Neural crest cell (in vitro differentiated cells): ENCODE measurements around the gene NLGN2. TPM values are rescaled to one million over a fixed set of nuclear protein-coding genes. Genes with fewer than 3 reads are reported as not detected.
A peak's percentile ranks its signal among the peaks of the same experiment; 100 is the strongest.

Experiments used
- DNase-seq: peaks from one replicate; pipeline ENCODE4 v3.0.0; 2021; ENCODE audit warnings: low read depth, mixed read lengths, low spot score
- H3K27ac Mint-ChIP-seq: one replicate; pipeline ENCODE4 v1.8.0; 2021; ENCODE audit warnings: mild to moderate bottlenecking, mixed read lengths; ENCODE audit not compliant: unreplicated experiment
- H3K27me3 Mint-ChIP-seq: 2 replicates; pipeline ENCODE4 v1.8.0; 2021; ENCODE audit warnings: low read depth, mild to moderate bottlenecking, mixed read lengths
- H3K36me3 Mint-ChIP-seq: 2 replicates; pipeline ENCODE4 v1.8.0; 2021; ENCODE audit warnings: low read depth, mild to moderate bottlenecking, mixed read lengths
- H3K4me1 Mint-ChIP-seq: 2 replicates; pipeline ENCODE4 v1.8.0; 2021; ENCODE audit warnings: mixed read lengths
- H3K4me3 Mint-ChIP-seq: one replicate; pipeline ENCODE4 v1.8.0; 2021; ENCODE audit warnings: mild to moderate bottlenecking, mixed read lengths
- H3K9me3 Mint-ChIP-seq: 2 replicates; pipeline ENCODE4 v1.8.0; 2021; ENCODE audit warnings: mixed read lengths
- total RNA-seq: library from RNA; stranded (reverse); gene quantifications from 2 replicates; pipeline ENCODE4 v1.2.1, GENCODE V29; 2021
- TF ChIP-seq, protein P1 (sequence below): fragments of 200-600 bp; sonication (generic); conservative IDR thresholded peaks from 2 replicates; pipeline ENCODE4 v1.5.0; 2021; ENCODE audit warnings: antibody characterized with exemption, mild to moderate bottlenecking

The NLGN2 gene
- total RNA-seq, 1 donor from 2014 or later: 106 TPM

DNA sequence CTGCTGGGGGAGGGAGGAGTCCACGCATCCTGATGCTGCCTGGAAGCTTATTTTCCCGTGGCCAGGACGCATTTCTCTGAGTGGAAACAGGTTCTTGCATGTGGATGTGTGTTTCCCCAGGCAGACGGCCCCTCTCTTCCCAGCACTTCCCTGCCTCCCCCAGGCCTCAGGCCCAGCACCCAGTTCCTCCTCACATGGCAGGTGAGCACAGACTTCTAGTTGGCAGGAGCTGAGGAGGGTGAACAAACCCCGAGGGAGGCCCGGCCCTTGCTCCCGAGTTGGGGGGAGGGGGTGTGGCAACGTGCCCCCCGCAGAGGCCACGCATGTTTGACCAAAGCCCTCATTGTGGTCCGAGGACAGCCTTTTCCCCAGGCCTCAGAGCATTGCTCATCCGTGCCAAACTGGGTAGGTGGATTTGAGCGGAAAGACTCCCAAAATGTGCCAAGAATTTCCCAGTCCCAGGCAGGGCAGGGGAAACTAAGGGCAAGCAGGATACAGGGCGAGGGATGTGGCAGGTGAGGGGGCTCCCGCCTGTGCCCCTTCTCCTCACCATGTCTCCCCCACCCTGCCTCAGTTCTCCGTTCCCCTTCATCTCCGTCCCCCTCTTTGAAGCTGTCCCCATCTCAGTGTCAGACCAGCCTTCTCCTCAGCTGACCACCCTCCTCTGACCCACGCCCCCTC is 11.0 kb downstream of the NLGN2 start:
- Mint-ChIP-seq H3K27ac (peak overlapping the region; percentile 72), H3K36me3 (no peaks in the 10 kb centered on the region), H3K4me1 (peaks cover 38% of the 10 kb centered on the region), H3K4me3 (peak overlapping the region; percentile 31), H3K9me3 (no peaks in the 10 kb centered on the region), H3K27me3 (peaks cover 2% of the 10 kb centered on the region)
- no peak for DNase-seq
- TF ChIP-seq, protein P1, sequence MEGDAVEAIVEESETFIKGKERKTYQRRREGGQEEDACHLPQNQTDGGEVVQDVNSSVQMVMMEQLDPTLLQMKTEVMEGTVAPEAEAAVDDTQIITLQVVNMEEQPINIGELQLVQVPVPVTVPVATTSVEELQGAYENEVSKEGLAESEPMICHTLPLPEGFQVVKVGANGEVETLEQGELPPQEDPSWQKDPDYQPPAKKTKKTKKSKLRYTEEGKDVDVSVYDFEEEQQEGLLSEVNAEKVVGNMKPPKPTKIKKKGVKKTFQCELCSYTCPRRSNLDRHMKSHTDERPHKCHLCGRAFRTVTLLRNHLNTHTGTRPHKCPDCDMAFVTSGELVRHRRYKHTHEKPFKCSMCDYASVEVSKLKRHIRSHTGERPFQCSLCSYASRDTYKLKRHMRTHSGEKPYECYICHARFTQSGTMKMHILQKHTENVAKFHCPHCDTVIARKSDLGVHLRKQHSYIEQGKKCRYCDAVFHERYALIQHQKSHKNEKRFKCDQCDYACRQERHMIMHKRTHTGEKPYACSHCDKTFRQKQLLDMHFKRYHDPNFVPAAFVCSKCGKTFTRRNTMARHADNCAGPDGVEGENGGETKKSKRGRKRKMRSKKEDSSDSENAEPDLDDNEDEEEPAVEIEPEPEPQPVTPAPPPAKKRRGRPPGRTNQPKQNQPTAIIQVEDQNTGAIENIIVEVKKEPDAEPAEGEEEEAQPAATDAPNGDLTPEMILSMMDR: no peak

GRCh38 chr17:7419819-7420610 is 12.4 kb downstream of the NLGN2 start, which contains the start of gene SPEM1:
SPEM1 (plus strand) TSS chr17:7420324; CDS start chr17:7420385, 61 bp downstream.
- DNase-seq: peak; percentile 63
- Mint-ChIP-seq H3K9me3 (no peaks in the 10 kb centered on the region), H3K4me1 (peaks cover 43% of the 10 kb centered on the region), H3K4me3 (peak within 1 kb of the TSS; percentile 74), H3K36me3 (no peaks in the 10 kb centered on the region), H3K27me3 (peaks cover 2% of the 10 kb centered on the region), H3K27ac (peak within 1 kb of the TSS; percentile 81)
- TF ChIP-seq, protein P1: no peak

DNA sequence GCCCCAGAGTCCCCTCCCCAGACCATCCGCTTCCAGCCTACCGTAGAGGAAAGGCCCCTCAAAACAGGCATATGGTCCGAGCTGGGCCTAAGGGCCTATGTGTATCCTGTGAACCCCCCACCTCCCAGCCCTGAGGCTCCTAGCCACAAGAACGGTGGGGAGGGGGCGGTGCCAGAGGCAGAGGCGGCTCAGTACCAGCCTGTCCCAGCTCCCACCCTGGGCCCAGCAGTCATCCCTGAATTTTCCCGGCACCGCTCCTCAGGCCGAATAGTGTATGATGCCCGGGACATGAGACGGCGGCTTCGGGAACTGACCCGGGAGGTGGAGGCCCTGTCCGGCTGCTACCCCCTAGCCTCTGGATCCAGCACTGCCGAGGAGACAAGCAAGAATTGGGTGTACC is 13.5 kb downstream of the NLGN2 start:
- TF ChIP-seq, protein P1: no peak
- no peaks in the 10 kb centered on the region for H3K36me3 Mint-ChIP-seq
- H3K4me3 Mint-ChIP-seq: peak overlapping the region; percentile 27
- peaks cover 2% of the 10 kb centered on the region for H3K27me3 Mint-ChIP-seq
- DNase-seq: no peak
- peaks cover 41% of the 10 kb centered on the region for H3K4me1 Mint-ChIP-seq
- no peak overlapping the region for H3K27ac Mint-ChIP-seq
- no peaks in the 10 kb centered on the region for H3K9me3 Mint-ChIP-seq

DNA sequence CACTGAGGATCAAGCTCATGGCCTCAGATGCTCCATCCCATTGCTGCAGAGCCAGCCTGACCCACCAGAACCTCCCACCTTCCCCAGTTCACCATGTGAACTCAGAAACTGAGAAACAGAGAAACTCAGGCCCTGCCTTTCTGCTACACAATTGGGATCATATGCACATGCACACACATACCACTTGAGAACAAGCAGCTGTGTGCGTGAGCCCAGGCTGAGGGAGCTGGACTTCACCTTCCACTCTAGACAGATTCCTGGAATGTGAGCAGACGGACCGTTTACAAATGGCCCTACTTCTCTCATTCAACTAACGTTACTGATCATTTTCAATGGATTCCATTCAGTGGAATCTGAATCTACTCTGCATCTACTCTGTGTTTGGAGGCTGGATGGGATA is 16.0 kb downstream of the NLGN2 start:
- Mint-ChIP-seq H3K4me3 (peak overlapping the region; percentile 10), H3K4me1 (peaks cover 30% of the 10 kb centered on the region), H3K27ac (no peak overlapping the region), H3K27me3 (peaks cover 2% of the 10 kb centered on the region), H3K9me3 (no peaks in the 10 kb centered on the region), H3K36me3 (no peaks in the 10 kb centered on the region)
- TF ChIP-seq, protein P1: no peak
- no peak for DNase-seq

GRCh38 chr17:7425316-7425715 is 17.7 kb downstream of the NLGN2 start, which contains the start of gene SPEM2:
SPEM2 (plus strand) TSS chr17:7425616; CDS start chr17:7425689, 73 bp downstream.
- DNase-seq: no peak
- H3K27ac Mint-ChIP-seq: no peak within 1 kb of the TSS
- no peaks in the 10 kb centered on the region for H3K36me3 Mint-ChIP-seq
- TF ChIP-seq, protein P1: no peak
- H3K9me3 Mint-ChIP-seq: no peaks in the 10 kb centered on the region
- H3K4me3 Mint-ChIP-seq: no peak within 1 kb of the TSS
- H3K27me3 Mint-ChIP-seq: no peaks in the 10 kb centered on the region
- peaks cover 14% of the 10 kb centered on the region for H3K4me1 Mint-ChIP-seq
